GM12864 (cell line): ENCODE measurements around the gene DDX3X.
"Not testable (repeated sequence)": the region's sequence is repeated elsewhere in the genome, so short reads cannot be mapped to it uniquely, and the experiment has no call there.

Source experiments
- DNase-seq: peaks from one replicate; pipeline ENCODE4 v3.0.0-alpha.2; 2011; ENCODE audit warnings: low read depth
- H3K4me3 ChIP-seq: 2 replicates; pipeline ENCODE4 v1.5.1; 2011; ENCODE audit warnings: mild to moderate bottlenecking, low read depth, low read length, control low read depth
- TF ChIP-seq, protein P1 (sequence below): IDR thresholded peaks from 2 replicates; pipeline ENCODE4 v1.5.1; 2011; ENCODE audit warnings: low read depth, mild to moderate bottlenecking, moderate library complexity, low read length, control low read depth, inconsistent platforms; ENCODE audit errors: missing control alignments

DDX3X gene

GRCh38 chrX:41333744-41334362 is at the start of gene DDX3X:
Gene DDX3X (plus strand): TSS chrX:41334162. CDS start chrX:41334253, 91 bp downstream.
- H3K4me3 ChIP-seq, result peak within 1 kb of the TSS; percentile 90
- DNase-seq, result peak; percentile 67
- TF ChIP-seq, protein P1, sequence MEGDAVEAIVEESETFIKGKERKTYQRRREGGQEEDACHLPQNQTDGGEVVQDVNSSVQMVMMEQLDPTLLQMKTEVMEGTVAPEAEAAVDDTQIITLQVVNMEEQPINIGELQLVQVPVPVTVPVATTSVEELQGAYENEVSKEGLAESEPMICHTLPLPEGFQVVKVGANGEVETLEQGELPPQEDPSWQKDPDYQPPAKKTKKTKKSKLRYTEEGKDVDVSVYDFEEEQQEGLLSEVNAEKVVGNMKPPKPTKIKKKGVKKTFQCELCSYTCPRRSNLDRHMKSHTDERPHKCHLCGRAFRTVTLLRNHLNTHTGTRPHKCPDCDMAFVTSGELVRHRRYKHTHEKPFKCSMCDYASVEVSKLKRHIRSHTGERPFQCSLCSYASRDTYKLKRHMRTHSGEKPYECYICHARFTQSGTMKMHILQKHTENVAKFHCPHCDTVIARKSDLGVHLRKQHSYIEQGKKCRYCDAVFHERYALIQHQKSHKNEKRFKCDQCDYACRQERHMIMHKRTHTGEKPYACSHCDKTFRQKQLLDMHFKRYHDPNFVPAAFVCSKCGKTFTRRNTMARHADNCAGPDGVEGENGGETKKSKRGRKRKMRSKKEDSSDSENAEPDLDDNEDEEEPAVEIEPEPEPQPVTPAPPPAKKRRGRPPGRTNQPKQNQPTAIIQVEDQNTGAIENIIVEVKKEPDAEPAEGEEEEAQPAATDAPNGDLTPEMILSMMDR, result peak; percentile 11

DNA sequence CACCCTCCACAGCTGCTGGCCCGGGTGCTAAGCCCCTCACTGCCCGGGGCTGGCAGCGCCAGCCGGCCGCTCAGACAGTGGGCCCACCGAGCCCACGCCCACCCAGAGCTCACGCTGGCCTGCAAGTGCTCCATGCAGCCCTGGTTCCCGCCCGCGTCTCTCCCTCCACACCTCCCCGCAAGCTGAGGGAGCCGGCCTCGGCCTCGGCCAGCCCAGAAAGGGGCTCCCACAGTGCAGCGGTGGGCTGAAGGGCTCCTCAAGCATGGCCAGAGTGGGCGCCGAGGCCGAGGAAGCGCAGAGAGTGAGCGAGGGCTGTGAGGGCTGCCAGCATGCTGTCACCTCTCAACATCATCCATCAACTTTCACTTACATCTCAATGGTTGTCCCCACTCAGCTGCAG is 48.0 kb upstream of the DDX3X start:
- H3K4me3 ChIP-seq, DNase-seq: not testable (repeated sequence)

- TF ChIP-seq, protein P1, result no peak
- no peak for DNase-seq
- no peak overlapping the region for H3K4me3 ChIP-seq
Observed at GRCh38 chrX:41288641-41289040, 45.3 kb upstream of the DDX3X start.

GRCh38 chrX:41289095-41289494 is 44.9 kb upstream of the DDX3X start:
- TF ChIP-seq, protein P1, result no peak
- no peak for DNase-seq
- no peak overlapping the region for H3K4me3 ChIP-seq

- TF ChIP-seq, protein P1, result no peak
- H3K4me3 ChIP-seq, result no peak overlapping the region
- DNase-seq, result no peak
Observed at GRCh38 chrX:41291309-41291708, 42.7 kb upstream of the DDX3X start.

DNA sequence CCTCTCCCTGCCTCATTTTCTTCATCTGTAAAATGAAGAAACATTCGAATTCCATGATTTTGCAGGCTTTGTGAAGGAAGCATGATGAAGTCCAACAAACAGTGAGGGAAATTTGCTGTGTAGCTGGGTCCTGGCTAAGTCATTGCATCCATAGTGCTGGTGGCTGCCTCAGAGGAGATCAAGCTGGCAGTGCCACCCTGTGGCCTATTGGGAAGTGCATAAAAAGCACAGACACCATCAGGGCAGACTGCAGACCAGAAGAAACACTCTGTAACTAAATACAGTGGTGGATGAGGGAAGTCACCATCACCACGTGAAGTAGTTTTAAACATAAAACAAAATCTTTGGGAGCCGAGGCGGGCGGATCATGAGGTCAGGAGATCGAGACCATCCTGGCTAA is 40.7 kb upstream of the DDX3X start:
- TF ChIP-seq, protein P1, result peak; percentile 25
- no peak for DNase-seq
- no peak overlapping the region for H3K4me3 ChIP-seq

DNA sequence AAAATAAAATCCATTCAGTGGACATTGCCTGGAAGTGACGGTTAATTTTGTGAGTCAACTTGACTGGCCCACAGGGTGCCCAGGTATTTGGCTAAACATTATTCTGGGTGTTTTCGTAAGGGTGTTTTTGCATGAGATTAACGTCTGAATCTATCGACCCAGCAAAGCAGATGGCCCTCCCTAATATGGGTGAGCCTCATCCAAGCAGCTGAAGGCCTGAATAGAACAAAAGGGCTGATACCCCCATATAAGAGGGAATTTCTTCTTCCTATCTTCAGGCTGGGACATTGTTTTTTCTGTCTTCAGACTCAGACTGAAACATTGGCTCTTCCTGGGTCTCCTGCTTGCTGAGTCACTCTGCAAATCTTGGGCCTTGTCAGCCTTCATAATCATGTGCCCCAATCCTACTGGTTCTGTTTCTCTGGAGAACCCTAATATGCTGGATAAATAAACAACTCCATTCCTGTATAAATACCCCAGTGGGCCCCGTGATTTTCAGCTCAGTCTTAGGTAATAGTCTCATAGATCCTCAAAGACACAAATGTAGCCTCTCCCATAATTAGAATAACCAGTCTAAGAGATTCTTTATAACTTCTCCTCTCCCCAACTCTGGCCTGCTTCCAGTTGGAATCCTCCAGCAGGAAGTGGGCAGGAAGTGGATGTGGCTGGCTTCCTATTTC is 33.1 kb upstream of the DDX3X start:
- no peak overlapping the region for H3K4me3 ChIP-seq
- TF ChIP-seq, protein P1, result no peak
- DNase-seq, result no peak
